ENCODE data around the gene CSKMT.
A peak's percentile ranks its signal among the peaks of the same experiment; 100 is the strongest.
"Not testable (repeated sequence)": the region's sequence is repeated elsewhere in the genome, so short reads cannot be mapped to it uniquely, and the experiment has no call there.

CSKMT gene

GRCh38 chr11:62665075-62665598 is at the start of gene CSKMT, which contains the start of gene C11orf98:
Gene CSKMT (plus strand): TSS chr11:62665312. CDS start chr11:62665880, 568 bp downstream.
Gene C11orf98 (minus strand): TSS chr11:62665210. CDS start chr11:62665169, 41 bp downstream.
- peaks cover 43% of the 10 kb centered on the region for H3K79me2 ChIP-seq (ENCODE audit: insufficient read depth, low read length)
- peak within 1 kb of the TSS; percentile 92 for H3K27ac ChIP-seq (ENCODE audit: low read depth, low read length)
- H3K36me3 ChIP-seq (ENCODE audit: low read length): peaks cover 15% of the 10 kb centered on the region
- TF ChIP-seq CTCF (IDR thresholded peaks at IDR 0.05; ENCODE audit: insufficient read depth, low read length, poor library complexity, severe bottlenecking): no peak
- TF ChIP-seq EZH2phosphoT487 (conservative IDR thresholded peaks at IDR 0.05; ENCODE audit: low read length): no peak
- H3K27me3 ChIP-seq (ENCODE audit: low read length): no peaks in the 10 kb centered on the region
- H3K4me2 ChIP-seq (ENCODE audit: low read depth, low read length, poor library complexity, severe bottlenecking): peak within 1 kb of the TSS; percentile 93
- no peaks in the 10 kb centered on the region for H3K9me2 ChIP-seq (replicated peaks; ENCODE audit: insufficient read depth, low read length)
- peak within 1 kb of the TSS; percentile 61 for H2AFZ ChIP-seq (ENCODE audit: low read depth, low read length, severe bottlenecking)
- peak within 1 kb of the TSS; percentile 89 for H3K4me3 ChIP-seq (ENCODE audit: insufficient read depth, low read length, poor library complexity, severe bottlenecking)
- no peaks in the 10 kb centered on the region for H4K20me1 ChIP-seq (ENCODE audit: low read depth, low read length)
- H3K9me3 ChIP-seq (ENCODE audit: insufficient read depth, low read length): no peaks in the 10 kb centered on the region
- H3F3A ChIP-seq (ENCODE audit: insufficient read depth): peaks cover 50% of the 10 kb centered on the region
- peak within 1 kb of the TSS; percentile 95 for H3K9ac ChIP-seq (ENCODE audit: low read length)

GRCh38 chr11:62615521-62615920 is 49.6 kb upstream of the CSKMT start:
- Histone ChIP-seq H3K27ac (ENCODE audit: low read depth, low read length) (no peak overlapping the region), H3K9me3 (ENCODE audit: insufficient read depth, low read length) (no peaks in the 10 kb centered on the region), H3K4me3 (ENCODE audit: insufficient read depth, low read length, poor library complexity, severe bottlenecking) (no peak overlapping the region), H3K9me2 (replicated peaks; ENCODE audit: insufficient read depth, low read length) (no peaks in the 10 kb centered on the region), H3K27me3 (ENCODE audit: low read length) (no peaks in the 10 kb centered on the region), H3K9ac (ENCODE audit: low read length) (no peak overlapping the region), H3F3A (ENCODE audit: insufficient read depth) (peaks cover 14% of the 10 kb centered on the region), H3K4me2 (ENCODE audit: low read depth, low read length, poor library complexity, severe bottlenecking) (no peak overlapping the region), H4K20me1 (ENCODE audit: low read depth, low read length) (no peaks in the 10 kb centered on the region), H2AFZ (ENCODE audit: low read depth, low read length, severe bottlenecking) (no peak overlapping the region), H3K36me3 (ENCODE audit: low read length) (no peaks in the 10 kb centered on the region), H3K79me2 (ENCODE audit: insufficient read depth, low read length) (peaks cover 21% of the 10 kb centered on the region)
- TF ChIP-seq CTCF (IDR thresholded peaks at IDR 0.05; ENCODE audit: insufficient read depth, low read length, poor library complexity, severe bottlenecking): no peak
- no peak for TF ChIP-seq EZH2phosphoT487 (conservative IDR thresholded peaks at IDR 0.05; ENCODE audit: low read length)

GRCh38 chr11:62616957-62617356 is 48.2 kb upstream of the CSKMT start:
- peaks cover 18% of the 10 kb centered on the region for H3F3A ChIP-seq (ENCODE audit: insufficient read depth)
- H3K79me2 ChIP-seq (ENCODE audit: insufficient read depth, low read length): peaks cover 18% of the 10 kb centered on the region
- H4K20me1 ChIP-seq (ENCODE audit: low read depth, low read length); H3K4me2 ChIP-seq (ENCODE audit: low read depth, low read length, poor library complexity, severe bottlenecking); H2AFZ ChIP-seq (ENCODE audit: low read depth, low read length, severe bottlenecking); H3K27me3 ChIP-seq (ENCODE audit: low read length); H3K36me3 ChIP-seq (ENCODE audit: low read length); H3K27ac ChIP-seq (ENCODE audit: low read depth, low read length); H3K4me3 ChIP-seq (ENCODE audit: insufficient read depth, low read length, poor library complexity, severe bottlenecking); H3K9me3 ChIP-seq (ENCODE audit: insufficient read depth, low read length); H3K9me2 ChIP-seq (replicated peaks; ENCODE audit: insufficient read depth, low read length); H3K9ac ChIP-seq (ENCODE audit: low read length): not testable (repeated sequence)

GRCh38 chr11:62621027-62621566 is 44.0 kb upstream of the CSKMT start:
- H3K9me3 ChIP-seq (ENCODE audit: insufficient read depth, low read length): no peaks in the 10 kb centered on the region
- H3K4me3 ChIP-seq (ENCODE audit: insufficient read depth, low read length, poor library complexity, severe bottlenecking): peak overlapping the region; percentile 97
- peak overlapping the region; percentile 97 for H3K4me2 ChIP-seq (ENCODE audit: low read depth, low read length, poor library complexity, severe bottlenecking)
- H3K36me3 ChIP-seq (ENCODE audit: low read length): no peaks in the 10 kb centered on the region
- H3K79me2 ChIP-seq (ENCODE audit: insufficient read depth, low read length): peaks cover 18% of the 10 kb centered on the region
- H3K27me3 ChIP-seq (ENCODE audit: low read length): no peaks in the 10 kb centered on the region
- TF ChIP-seq CTCF (IDR thresholded peaks at IDR 0.05; ENCODE audit: insufficient read depth, low read length, poor library complexity, severe bottlenecking): no peak
- TF ChIP-seq EZH2phosphoT487 (conservative IDR thresholded peaks at IDR 0.05; ENCODE audit: low read length): no peak
- H3K9me2 ChIP-seq (replicated peaks; ENCODE audit: insufficient read depth, low read length): no peaks in the 10 kb centered on the region
- H3F3A ChIP-seq (ENCODE audit: insufficient read depth): peaks cover 29% of the 10 kb centered on the region
- H3K27ac ChIP-seq (ENCODE audit: low read depth, low read length): peak overlapping the region; percentile 89
- H4K20me1 ChIP-seq (ENCODE audit: low read depth, low read length): no peaks in the 10 kb centered on the region
- H2AFZ ChIP-seq (ENCODE audit: low read depth, low read length, severe bottlenecking): peak overlapping the region; percentile 62
- H3K9ac ChIP-seq (ENCODE audit: low read length): peak overlapping the region; percentile 96

All from SU-DHL-6 (cell line).